ENCODE data around the gene IRF5.
"Not testable (repeated sequence)": the region's sequence is repeated elsewhere in the genome, so short reads cannot be mapped to it uniquely, and the experiment has no call there.

IRF5 gene

DNA sequence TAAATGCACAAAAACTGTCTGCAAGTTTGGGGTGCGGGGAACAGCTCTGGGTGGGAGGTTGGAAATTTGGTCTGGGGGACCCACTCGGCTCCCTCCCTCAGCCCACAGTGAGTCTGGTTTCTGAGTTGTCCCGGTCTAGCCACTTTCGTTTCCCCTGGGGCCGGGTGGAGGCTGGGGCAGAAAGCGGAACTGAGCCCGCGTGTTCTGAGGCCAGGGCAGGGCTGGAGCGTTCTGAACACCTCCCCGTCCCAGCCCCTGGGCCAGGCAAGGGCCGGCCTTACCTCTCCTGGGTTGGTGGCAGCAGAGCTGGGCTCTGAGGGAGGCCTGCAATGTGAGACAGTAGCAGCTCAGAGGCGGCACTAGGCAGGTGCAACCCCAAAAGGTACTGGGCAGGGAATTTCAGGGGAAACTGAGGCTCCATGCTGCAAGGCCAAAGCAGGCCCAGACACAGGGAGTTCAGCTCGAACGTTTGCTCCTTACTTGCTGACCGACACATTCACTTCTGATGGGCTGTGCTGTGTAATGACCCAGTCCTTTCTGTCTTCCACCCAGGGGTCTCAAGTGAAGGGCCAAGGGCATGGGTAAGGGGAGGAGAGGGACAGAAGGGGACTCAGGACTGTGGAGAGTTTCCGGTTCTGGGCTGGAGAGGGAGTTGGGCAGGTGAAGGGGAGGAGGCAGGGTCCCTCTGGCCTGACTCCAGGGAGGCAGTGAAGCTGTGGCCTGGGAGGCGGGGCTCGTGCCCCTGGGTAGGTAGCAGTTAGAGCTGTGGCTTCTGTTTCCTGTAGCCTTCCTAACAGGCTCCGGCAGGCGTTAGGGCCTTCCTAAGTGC is 3.0 kb downstream of the IRF5 start:
- DNase-seq, result no peak

DNA sequence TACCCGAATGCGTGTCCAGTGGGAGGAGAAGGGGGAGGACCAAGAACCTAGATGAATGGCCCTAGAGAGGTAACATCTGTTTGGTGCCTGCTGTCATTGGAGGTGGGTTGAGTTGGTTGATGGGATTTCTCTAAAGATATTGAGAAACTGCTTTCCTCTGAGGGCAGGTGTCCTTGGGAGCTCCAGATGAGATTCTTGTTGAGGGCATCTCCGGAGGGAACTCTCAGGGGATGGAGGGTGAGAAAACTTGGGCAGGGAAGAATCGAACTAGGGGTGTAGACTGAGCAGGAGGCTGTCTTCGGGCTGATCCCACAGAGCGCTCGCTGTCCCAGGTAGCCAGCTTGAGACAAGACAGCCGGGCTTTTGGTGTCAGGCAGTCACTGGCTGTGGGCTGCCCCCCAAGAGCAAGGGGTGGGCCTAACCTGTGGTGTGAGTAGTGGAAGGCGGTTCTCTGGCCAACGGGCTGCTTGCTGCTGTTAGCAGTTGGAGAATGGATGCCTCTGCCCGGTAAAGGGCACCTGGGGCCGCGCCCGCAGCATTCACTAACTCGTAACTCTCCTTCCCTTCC is 3.7 kb downstream of the IRF5 start:
- no peak for DNase-seq

DNA sequence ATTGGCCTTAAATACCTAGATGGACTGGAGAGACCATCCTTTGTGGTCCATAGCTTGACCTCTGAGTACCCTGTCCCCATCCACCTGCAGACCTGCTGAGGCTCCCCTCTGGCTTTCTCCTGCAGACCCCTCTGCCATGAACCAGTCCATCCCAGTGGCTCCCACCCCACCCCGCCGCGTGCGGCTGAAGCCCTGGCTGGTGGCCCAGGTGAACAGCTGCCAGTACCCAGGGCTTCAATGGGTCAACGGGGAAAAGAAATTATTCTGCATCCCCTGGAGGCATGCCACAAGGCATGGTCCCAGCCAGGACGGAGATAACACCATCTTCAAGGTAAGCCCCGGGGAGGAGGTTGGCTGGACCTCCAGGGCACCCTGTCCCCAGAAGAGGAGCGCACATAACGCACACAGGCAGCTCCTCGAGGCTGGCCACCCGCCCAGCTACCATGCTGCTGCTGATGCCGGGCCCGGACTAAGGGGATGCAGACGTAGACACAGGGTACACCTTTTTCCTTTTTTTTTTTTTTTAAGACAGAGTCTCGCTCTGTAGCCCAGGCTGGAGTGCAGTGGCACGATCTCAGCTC is 4.3 kb downstream of the IRF5 start:
- no peak for DNase-seq

DNA sequence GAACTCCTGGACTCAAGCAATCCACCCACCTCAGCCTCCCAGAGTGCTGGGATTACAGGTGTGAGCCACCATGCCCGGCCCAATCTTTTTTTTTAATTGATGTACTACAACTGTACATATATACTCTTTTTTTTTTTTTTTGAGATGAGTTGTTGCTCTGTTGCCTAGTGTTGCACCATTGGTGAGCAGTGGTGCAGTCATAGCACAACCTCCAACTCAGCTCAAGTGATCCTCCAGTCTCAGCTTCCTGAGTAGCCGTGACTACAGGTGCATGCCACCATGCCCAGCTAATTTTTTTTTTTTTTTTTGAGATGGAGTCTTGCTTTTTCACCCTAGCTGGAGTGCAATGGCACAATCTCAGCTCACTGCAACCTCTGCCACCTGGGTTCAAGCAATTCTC is 5.5 kb downstream of the IRF5 start:
- not testable (repeated sequence) for DNase-seq

DNA sequence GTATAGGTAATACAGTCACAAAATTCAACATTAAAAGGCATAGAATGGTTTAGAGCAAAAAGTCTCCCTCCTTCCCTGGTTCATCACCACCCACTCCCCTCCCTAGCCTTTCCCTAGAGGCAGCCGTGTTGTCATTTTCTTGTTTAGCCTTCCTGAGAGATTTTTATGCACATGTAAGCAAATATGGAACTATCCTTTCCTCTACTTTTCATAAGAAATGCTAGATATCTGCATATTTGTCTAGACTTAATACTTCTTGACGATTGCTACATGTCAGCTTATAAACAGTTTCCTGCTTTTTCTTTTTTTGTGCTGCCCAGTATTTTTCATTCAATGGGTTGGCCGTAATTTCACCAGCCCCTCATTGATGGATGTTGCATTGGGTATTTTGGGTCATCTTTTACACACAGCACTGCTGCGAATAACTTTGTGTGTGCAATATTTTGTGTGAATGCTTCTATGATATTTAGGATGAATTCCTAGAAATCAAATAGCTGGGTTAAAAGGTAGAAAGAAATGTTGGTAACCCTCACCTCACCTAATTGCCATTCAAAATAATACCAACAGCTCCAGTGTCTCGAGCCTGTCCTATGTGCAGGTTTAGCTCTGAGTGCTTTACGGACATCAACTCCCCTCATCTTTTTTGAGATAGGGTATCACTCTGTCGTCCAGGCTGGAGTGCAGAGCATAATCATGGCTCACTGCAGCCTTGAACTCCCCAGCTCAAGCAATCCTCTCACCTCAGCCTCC is 6.9 kb downstream of the IRF5 start:
- no peak for DNase-seq

DNA sequence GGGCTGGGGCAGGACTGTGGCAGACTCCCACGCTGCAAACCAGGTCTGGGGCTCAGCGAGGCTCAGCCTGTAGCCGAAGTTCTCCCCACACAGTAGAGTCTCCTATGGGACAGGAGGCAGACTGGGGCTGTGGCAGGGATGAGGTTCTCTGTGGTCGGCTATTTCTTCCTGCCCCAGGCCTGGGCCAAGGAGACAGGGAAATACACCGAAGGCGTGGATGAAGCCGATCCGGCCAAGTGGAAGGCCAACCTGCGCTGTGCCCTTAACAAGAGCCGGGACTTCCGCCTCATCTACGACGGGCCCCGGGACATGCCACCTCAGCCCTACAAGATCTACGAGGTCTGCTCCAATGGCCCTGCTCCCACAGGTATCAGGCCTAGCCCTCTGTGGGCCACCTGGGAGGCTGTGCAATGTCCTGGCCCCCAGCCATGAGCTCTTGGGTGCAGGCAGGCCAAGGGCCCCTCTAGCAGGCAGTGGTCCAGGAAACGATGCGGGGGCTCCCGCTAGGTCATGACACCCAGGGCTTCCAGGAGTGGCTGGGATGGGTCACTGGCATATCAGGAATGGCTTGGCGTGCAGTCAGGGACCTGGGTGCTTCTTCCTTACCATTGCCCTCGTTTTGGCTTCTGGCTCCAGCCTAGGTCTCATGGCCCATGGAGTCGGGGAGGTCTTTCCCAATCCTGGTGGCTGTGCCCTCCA is 8.1 kb downstream of the IRF5 start:
- no peak for DNase-seq

DNA sequence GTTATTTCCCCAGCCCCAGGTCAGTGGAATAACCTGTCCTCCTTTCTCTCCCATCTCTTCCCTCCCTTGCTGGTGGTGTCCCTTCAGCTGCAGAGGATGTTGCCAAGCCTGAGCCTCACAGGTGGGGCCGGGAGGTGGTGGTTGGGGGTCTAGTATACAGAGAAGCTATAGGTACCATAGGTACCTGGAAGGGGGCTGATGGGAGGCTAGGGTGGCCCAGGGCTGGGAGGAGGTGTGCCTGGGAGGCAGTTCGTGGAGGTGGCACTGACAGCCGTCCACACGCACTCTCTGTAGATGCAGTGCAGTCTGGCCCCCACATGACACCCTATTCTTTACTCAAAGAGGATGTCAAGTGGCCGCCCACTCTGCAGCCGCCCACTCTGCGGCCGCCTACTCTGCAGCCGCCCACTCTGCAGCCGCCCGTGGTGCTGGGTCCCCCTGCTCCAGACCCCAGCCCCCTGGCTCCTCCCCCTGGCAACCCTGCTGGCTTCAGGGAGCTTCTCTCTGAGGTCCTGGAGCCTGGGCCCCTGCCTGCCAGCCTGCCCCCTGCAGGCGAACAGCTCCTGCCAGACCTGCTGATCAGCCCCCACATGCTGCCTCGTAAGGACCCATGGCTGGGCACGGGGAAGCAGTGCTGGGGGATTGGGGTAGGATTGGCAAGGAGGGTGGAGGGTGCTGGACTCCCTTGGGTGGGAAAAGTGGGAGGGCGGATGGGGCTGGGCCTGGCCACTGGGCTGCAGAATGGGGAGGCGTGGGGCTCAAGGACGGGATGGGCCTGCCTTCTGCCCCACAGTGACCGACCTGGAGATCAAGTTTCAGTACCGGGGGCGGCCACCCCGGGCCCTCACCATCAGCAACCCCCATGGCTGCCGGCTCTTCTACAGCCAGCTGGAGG is 9.5 kb downstream of the IRF5 start:
- no peak for DNase-seq

DNA sequence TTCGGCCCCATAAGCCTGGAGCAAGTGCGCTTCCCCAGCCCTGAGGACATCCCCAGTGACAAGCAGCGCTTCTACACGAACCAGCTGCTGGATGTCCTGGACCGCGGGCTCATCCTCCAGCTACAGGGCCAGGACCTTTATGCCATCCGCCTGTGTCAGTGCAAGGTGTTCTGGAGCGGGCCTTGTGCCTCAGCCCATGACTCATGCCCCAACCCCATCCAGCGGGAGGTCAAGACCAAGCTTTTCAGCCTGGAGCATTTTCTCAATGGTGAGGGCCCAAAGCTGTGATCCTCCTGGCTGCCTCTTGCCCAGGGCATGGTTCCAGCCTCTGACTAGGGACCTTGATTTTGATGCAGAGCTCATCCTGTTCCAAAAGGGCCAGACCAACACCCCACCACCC is 10.1 kb downstream of the IRF5 start:
- no peak for DNase-seq

DNA sequence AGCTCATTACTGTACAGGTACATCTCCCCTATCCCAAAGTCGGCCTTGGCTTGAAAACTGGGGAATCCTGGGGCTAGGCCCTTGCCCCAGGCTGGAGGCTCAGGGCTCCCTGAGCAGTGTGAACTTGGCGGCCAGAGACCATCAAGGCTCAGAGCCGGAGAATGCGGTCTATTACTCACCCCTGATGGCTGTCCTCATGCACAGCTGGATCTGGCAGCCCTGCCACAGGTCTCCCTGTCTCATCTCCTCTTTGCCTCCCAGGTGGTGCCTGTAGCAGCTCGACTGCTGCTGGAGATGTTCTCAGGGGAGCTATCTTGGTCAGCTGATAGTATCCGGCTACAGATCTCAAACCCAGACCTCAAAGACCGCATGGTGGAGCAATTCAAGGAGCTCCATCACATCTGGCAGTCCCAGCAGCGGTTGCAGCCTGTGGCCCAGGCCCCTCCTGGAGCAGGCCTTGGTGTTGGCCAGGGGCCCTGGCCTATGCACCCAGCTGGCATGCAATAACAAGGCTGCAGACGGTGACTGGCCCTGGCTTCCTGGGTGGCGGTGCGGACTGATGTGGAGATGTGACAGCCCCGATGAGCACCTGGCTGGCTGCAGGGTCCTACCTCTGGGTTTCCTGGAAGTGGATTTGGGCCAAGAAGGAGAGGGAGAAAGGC is 10.7 kb downstream of the IRF5 start:
- DNase-seq, result no peak

DNA sequence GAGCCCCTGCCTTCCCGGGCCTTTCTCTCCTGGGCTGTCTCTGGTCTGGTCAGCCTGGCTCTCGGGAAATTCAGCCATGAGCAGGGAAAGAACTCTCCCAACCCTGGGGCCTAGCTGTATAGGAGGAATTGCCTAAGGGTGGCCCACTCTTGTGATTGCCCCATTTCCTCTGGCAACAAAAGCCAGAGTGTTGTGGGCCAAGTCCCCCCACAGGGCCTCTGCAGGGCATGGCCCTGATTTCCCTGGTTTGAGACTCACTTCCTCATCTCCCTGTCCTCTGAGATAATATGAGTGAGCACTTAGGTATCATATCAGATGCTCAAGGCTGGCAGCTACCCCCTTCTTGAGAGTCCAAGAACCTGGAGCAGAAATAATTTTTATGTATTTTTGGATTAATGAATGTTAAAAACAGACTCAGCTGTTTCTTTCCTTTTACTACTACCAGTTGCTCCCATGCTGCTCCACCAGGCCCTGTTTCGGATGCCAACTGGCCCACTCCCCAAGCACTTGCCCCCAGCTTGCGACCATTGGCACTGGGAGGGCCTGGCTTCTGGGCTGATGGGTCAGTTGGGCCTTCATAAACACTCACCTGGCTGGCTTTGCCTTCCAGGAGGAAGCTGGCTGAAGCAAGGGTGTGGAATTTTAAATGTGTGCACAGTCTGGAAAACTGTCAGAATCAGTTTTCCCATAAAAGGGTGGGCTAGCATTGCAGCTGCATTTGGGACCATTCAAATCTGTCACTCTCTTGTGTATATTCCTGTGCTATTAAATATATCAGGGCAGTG is 11.4 kb downstream of the IRF5 start:
- DNase-seq, result no peak

DNA sequence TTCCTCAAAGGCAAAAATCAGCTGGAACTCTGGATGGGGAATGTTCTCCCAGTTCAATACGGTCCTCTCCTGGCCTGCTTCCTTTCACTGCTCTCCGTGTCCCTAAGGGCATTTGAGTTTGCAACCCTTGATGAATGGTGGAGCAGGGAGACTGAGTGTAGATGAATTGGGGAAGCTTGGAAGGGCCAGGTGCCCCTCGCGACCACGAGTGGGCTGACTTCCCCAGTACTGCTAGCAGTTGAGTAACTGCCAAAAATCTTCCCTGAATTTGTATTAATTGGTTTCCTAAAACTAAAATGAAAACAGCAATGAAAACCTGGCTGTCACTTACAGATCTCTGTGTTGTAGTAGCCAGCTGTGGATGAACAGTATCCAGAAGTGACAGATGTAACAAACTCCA is 13.6 kb downstream of the IRF5 start:
- DNase-seq, result no peak

DNA sequence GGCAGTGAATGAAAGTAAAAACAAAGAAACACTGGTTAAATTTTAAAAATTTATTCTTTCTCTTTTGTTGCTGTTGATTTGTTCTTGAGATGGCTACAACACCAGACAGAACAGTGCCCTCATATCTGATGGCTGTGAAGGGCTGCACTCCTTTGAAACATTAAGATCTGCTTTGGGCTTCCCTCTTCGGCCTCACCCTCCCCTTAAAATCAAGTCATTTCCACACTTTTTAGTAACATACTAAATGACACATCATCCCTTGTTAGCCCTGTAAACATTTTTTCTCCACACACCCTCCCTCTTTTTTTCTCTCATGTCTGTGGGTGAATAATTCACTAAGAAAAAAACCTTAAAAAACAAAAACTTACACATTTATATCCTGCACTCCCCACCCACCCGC is 16.4 kb downstream of the IRF5 start:
- DNase-seq, result no peak

DNA sequence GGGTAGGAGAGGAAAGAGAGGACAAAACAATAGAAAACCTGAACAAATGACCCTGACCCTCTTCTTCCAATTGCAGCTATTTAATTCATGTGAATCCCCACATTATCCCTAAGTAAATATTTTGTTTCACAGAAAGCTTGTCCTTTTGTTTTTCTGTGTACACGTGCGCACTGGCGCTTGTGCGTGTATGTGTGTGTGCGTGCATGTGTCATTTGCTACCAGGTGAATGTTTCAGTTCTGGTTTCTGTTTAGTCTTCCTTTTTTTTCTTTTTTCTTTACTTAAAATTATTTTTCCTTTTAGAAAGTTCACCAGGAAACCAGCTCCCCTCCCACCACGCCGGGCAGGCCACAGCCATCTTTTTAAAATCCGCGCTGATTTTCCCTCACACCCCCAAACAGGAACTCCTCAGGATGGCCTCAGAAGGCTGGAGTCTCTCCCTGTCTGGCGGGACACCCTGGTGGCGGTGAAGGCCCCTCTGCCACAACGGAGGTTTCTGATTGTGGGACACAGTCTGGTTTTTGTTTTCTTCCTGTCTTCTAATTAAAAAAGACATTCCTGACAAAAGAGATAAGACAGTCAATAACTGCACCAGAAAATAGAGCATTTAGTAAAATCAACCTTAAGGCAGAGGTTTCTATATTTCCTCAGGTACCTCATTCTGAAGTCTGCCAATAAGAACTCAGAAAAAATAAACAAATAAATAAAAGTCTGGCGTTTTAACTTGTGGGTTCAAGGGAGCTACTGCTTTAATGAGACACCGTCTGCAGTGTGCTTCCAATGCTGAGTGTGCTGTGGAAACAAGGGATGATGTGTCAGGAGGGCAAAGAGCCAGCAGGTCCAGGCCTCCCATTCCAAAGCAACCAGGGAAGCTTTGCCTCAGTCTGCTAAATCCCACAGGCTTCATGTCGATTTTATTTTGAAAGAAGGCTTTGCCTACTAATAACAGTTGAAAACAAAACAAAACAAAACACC is 17.4 kb downstream of the IRF5 start:
- DNase-seq, result no peak

DNA sequence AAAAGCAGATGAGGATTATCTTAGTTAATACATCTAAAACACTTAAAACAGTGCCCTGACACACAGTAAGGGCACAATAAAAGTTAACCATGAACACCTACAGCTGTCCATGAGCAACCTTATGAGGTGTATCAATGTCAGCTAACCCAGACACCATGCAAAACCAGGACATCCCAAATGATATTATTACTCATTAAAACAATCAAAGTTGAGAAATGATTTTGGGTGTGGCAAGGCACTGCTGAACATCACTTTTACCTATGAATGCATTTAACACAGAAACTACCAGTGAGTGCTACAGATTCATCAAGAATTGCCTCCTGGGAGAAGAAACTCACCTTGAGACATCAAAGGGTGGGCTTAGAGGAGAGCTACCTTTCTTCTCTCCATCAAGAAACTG is 18.3 kb downstream of the IRF5 start:
- no peak for DNase-seq

DNA sequence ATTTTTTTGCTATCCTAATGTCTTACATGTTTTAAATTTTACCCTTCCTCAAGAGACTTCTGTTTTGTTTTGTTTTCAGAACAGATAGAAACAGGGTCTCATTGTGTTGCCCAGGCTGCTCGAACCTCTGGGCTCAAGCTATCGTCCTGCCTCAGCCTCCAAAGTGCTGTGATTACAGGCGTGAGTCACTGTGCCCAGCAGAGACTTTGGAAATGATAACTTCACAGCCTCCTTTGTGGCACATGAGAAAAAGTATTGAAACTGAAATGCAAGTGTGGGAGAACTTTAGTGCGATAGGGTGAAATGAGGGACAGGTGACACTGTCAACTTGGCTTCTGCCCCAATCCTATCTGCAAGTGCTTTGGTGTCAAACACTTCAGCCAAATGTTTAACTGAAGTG is 21.6 kb downstream of the IRF5 start:
- no peak for DNase-seq

DNA sequence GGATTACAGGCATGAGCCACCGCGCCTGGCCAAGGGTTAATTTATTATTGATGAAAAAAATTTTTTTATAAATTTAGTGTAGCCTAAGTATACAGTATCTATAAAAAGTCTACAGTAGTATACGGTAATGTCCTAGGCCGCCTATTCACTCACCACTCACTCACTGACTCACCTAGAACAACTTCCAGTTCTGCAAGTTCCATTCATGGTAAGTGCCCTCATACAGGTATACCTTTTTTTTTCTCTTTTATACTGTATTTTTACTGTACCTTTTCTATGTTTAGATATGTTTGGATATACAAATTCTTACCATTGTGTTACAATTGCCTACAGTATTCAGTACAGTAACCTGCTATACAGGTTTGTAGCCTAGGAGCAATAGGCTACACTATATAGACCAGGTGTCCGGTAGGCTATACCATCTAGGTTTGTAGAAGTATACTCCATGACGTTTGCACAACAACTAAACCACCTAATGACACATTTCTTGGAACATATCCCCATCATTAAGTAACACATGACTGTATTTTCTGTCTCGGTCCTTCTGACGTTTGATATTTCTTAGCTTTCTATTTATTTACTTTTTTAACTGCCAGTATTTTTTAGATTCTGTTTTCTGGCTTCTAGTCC is 23.4 kb downstream of the IRF5 start:
- no peak for DNase-seq

DNA sequence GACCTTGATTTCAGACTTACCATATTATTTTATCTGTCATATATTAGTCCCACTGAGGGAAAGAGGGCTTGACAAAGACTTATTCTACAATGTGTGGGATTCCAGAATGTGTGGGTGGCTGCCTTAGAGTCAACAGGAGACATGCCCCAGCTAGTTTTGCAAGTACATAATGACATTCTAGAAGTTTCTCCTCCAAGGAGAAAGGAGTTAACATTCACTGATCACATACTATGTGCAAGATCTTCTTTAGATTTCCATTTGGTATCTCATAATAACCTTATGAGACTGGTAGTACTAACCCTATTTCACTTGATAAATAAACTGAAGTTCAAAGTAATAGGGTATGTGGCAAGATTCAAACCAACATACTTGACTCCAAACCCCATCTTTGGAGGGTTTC is 25.2 kb downstream of the IRF5 start:
- no peak for DNase-seq

DNA sequence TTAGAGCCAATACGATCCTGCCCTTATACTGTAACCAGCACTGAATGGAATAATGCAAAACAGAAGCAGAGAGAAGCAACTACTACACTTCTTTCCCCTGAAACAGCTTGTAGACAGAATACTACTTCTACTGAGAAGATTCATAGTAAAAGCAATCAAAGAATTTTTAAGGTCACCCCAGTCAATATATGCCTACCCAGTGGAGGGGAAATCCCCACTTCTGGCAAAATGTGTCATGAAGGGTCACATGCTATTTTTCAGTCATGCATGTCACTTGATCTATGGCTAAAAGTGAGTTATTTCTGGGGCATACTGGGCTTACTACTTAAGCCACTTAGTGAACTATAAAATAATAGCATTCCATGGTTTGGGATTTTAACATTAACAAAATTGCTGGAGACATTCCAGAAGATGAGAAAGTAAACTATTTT is 25.6 kb downstream of the IRF5 start:
- DNase-seq, result no peak

DNA sequence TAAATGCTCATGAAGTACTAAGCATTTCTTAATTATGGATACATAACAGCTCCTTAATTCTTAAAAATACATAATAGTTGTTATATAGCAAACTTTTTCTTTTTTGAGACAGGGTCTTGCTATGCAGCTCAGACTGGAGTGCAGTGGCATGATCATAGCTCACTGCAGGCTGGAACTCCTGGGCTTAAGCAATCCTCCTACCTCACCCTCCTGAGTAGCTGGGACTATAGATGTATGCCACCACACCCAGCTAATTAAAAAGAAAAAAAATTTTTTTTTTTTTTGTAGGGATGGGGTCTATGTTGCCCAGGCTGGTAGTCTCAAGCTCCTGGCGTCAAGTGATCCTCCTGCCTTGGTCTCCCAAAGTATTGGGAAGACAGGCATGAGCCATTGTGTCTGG is 30.9 kb downstream of the IRF5 start:
- no peak for DNase-seq
